Measurements from ENCODE around the gene ORMDL2.
"Not testable (repeated sequence)": the region's sequence is repeated elsewhere in the genome, so short reads cannot be mapped to it uniquely, and the experiment has no call there.

ORMDL2 gene

DNA sequence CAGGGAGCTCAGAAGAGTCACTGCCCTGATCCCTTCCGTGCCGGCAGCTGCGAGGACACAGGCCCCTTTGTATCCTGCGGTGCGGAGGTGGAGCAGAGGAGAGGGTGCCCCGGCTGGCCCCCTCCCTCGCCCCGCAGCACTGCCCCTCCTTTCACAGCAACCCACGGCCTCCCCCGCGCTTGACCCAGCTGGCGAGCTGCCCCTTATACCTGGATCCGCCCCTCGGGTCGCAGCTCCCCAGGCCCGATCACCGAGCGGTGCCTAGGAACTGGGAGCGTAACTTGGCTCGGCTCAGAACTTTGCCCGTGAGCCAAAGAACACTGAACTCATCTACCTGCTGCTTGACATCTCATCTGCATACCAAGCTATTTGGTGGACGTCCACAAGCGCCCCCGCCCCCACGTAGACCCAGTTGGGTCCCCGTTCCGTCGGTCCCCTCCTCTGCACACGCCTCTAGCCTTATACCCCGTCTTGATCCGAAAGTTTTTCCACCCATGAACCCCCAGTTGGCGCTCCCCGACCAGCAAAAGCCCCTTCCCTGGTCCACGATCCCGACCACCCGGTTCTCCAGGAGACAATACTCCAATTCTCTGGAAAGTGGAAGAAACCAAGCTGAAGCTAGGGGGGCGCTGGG lies 12.2 kb downstream of the ORMDL2 start:
- no peak for DNase-seq

DNA sequence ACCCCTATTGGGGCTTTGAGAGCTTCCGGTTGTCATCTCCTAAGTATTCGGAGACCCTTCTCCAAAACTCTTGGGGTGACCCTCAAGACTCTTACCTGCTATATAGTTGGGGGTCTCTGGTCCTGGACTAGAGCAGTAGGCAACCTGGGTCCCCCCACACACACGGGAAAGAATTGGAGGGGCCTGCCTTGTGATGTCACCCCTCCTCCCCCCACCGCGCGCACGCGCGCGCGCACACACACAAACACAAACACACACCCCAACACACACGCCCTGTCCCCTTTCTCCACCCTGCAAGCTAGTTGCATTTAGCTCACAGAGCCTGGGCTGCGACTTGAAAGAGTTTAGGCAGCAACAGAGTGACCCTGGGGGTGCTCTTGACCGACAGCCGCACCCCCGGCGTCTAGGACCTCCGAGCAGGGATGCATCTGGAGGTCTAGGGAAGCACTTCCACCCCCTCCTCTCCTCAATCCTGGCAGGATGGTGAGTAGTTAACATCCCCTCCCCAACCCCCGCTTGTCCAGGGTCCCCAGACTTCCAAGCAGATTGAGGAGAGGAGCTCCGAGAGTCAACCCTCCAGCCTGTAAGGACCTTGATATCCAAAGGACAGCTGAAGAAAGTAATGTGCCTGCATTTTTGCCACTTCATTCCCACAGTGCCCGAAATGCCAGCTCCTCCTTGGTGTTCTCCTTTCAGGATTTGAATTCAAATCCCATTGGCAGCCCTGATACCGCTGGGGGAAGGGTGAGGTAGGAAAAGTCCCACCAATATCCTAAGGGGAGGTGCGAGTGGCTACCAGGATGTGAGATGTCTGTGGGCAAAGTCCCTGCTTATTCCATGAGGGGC lies 13.0 kb downstream of the ORMDL2 start:
- DNase-seq: no peak

- no peak for DNase-seq
Measured at GRCh38 chr12:55831447-55831815, 13.6 kb downstream of the ORMDL2 start.

- no peak for DNase-seq
Measured at GRCh38 chr12:55833056-55833455, 15.2 kb downstream of the ORMDL2 start.

DNA sequence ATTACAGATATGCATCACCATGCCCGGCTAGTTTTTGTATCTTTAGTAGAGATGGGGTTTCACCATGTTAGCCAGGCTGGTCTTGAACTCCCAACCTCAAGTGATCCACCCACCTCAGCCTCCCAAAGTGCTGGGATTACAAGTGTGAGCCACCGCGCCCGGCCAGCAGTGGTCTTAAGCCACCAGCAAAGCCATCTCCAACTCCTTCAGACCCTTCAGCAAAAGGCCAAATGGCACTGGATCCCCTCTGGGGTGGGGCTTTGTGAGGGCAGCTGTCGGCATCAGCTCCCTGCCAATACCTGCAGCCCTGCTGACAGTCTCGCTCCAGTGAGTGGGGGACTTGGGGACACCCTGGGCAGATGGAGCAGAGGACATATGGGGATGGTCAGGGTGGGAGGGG lies 16.6 kb downstream of the ORMDL2 start:
- DNase-seq: not testable (repeated sequence)

DNA sequence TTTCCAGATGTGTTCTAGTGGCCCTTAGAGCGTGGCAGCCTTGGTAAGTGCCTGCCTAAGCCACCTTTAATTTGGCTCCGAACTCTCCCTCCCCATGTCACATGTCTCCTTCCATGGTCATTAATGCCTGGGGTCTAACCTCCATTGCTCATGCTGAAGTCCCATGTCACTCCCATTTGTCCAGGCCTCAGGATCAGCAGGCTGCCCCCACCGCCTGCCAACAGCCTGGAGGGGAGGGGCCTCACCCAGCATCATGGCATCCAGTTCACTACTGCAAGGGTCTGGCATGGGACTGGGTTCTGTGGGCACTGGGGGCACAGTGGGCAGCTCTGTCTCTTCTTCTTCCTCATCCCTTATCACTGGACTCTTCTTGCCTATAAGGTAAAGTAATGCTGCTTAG lies 20.5 kb downstream of the ORMDL2 start:
- no peak for DNase-seq

DNA sequence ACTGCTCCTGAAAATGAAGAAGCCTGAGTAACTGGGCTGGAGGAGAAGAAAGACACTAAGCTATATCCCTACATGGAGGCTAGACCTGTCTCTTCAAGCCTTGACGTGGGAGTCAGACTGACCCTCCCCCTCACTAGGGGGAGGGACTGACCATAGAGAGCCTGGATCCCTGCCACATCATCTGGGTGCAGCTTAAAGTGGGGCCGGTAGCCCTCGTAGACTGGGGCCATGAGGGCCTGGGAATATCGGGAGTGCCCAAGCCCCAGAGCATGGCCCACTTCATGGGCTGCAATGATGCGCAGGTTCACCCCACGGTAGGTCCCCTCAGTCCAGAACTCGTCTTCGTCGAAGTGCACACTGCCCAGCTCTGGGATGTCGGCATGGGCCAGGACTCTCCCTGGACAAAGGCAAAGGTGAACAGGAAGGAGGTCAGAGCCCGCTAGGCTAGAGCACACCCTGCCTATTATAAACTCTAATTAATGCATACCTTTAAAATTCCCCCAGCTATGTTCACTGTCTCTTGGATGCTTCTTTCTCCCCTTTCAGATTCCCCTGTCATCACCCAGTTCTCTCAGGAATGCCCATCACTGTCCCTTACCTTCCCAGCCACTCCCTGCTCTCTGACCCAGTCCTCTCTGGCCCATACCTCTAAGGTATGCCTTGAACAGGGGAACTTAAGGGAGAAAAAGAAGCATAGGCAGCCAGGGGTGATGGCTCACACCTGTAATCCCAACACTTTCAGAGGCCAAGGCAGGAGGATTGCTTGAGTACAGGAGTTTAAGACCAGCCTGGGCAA lies 21.7 kb downstream of the ORMDL2 start:
- DNase-seq: no peak

DNA sequence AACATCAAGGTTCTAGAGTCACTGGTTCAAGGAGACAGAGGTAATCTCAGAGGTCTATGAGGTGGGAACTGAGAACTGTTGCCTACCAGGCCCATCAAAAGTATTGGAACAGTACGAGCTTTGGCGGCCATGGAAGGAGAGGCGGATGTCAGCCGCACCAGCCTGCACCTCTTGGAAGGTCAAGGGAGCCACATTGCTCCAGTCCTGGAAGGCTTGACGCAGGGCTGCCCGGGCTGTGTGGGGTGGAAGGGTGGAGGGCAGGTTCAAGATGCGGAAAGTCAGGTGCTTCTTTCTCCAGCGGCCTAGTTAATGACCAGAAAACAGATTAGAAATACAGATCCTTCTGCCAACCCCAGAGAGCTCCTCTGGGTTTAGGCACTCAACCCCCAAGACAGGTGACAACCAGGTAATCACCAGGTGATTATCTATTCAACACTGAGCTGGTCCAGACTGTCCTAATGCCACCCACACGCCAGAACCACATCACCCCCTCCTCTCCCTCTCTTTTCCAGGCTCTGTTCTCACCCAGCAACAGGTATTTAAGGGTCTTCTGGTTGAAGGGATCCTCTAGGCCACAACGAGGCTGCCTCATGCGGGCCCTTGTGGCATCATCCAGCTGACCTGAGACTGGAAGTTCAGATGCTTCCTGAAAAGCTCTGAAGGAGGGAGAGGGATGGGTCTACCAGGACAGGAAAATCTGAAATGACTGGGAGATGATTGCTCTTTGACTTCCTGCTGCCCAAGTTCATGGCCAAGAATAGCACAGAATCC lies 22.9 kb downstream of the ORMDL2 start:
- no peak for DNase-seq

DNA sequence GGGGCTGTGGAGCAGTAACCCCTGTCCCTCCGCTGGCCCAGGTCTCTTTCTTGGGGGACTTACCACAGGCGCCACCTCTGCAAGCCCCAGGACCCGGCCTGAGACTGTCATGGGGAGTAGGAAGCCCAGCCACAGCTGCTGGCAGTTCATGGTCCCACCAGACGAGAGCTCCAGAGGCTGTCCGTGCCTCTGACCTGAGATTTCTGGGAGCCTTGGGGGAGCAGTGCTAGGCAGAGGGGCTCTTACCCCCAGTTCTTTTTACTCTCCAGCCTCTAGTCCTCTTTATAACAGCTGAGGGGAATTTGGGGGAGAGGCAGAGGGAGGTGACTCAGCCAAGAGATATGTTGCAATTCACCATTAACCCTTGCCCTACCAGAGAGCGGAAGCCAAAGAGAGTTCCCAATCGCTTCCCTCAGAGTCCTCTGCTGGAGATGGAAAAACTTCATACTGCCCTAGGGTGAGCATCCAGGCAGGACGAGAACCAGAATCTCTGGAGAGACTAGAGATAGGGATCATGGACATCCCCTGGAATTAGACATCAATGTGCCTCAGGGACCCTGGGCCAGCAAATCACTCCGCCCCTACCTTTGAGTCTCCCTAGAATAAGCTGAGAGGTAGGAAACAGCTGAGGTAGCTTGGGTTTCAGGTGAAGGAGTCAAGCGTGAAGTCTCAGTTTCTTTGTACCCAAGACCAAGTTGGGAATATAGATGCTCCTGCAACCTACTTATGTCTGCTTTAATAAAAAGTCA lies 25.0 kb downstream of the ORMDL2 start, which contains the start of gene MMP19:
MMP19 (minus strand) TSS at position 256 of the 749 bp plus-strand sequence; CDS start at position 150, 106 bp downstream.
- DNase-seq: no peak

- no peak for DNase-seq
Measured at GRCh38 chr12:55843431-55843830, 25.6 kb downstream of the ORMDL2 start.

- no peak for DNase-seq
Measured at GRCh38 chr12:55844961-55845360, 27.1 kb downstream of the ORMDL2 start.

DNA sequence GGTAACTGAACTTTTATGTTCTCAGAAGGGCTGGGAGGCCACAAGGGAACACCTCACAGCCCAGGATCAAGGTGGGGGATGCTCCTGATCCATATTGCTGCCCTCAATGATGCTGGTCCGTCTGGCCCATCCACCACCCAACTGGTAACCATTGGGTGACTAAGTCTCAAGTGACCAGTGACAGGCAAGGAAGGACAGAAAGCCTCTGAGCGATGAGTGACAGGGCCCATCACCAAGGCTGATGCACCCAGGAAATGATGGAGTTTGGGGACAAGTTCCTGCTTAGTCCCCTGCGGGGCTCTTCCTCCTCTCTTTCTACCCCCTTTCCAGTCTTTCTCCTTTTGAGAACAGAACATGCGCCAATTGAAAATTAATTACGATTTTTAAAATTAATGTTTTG lies 27.5 kb downstream of the ORMDL2 start:
- DNase-seq: no peak

GRCh38 chr12:55845785-55846496 lies 28.1 kb downstream of the ORMDL2 start:
- no peak for DNase-seq

GRCh38 chr12:55847033-55847432 lies 29.2 kb downstream of the ORMDL2 start:
- no peak for DNase-seq

DNA sequence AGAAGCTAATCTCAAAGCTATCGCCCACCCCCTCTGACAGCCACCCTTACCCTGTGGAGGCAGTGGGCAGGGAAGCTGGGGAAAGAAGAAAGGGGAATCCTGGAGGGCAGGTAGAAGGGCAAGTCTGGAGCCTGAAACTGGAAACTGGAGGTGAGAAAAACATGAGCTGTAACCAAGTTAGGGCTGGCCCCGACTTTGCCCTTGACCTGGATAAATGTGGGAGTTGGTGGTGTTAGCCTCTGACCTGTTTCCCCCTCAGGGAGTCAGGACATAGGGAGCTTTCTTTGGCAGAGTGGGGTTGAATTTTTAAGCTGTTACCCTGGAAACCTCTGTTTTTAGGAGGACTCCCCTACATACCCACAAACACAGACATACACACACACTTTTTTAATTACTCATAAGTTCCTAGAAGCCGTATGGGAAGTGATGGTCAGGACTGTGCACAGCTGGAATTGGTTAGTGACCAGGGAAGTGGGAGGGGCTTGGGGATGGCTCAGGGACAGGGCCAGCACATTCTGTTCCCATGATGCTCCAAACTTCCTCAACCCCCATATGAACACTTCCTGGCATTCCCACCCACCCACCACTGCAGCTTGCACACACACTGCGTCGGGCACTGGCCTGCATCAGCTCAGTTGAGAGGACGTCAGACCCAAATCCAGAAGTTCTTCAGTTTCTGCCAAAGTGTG lies 29.9 kb downstream of the ORMDL2 start:
- DNase-seq: no peak

DNA sequence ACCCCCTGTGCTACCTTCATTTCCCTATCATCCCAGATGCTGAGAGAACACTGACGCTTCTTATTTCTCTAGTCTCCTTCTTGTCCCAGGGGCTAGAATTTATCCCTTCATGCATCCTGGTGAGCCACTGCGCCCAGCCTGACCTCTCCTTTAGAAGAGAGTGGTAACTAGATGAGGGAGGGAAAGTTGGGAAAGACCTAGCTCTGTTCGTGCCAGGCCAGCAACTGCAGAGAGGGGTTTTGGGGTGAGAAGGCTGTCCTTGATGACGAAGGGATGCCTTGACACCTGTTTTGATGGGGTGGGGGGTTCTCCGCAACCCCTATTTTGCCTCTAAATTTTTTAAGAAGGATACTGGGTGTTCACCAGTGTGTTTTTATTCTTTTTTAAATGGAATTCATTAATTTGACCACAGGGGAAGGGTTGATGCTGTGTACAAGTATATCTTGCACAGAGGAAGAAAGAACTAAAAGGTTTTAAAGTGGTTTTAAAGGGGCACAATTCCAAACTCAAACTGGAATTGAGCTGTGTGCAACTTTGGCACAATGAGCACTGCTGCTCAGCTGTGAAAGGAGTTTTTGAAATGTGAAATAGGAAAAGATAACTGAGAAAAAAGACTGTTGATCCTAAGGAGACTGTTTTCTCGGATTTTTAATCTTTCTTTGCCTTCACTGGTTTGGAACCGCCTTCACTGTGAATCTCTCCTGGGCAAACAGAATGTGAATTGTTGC lies 31.9 kb downstream of the ORMDL2 start:
- no peak for DNase-seq

GRCh38 chr12:55850401-55850800 lies 32.6 kb downstream of the ORMDL2 start:
- DNase-seq: no peak

DNA sequence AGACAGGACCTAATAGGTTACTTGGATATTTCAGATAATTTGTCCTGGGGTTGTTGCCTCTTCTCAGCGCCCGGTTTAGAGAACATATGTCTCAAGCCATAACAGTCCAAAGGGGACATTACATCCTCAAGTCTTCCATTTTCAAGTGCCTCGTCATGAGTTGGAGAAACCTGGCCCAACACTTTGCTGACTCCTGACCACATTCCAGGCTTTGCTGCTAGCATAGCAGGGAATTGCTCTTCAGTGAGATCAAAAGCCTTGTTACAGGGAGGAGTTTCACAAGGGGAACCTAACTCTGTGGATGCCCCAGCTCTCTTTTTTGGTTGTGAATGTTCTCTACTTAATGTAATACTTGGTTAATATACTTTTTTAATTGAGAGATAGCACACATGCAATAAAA lies 33.1 kb downstream of the ORMDL2 start:
- no peak for DNase-seq

GRCh38 chr12:55852740-55853139 lies 34.9 kb downstream of the ORMDL2 start:
- no peak for DNase-seq

DNA sequence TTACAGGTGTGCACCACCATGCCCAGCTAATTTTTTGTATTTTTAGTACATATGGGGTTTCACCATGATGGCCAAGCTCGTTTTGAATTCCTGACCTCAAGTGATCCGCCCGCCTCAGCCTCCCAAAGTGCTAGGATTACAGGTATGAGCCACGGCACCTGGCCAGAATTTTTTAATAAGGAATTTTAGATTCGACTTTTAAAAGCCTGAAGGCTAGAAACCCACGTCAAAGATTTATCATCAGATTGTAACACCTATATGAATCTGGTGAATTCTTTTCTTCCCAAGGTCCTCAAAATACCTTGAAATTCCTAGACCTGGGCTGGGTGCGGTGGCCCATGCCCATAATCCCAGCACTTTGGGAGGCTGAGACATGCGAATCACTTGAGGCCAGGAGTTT lies 43.6 kb downstream of the ORMDL2 start:
- DNase-seq: no peak

Measured in DMS 273 treated with DMSO at 0.1 percent for 48 hours (cell line).